Measurements from ENCODE around the gene UBN1. TPM values are rescaled to one million over a fixed set of nuclear protein-coding genes. Genes with fewer than 3 reads are reported as not detected.

The UBN1 gene
- total RNA-seq, 1 donor, result 37.7 TPM

DNA sequence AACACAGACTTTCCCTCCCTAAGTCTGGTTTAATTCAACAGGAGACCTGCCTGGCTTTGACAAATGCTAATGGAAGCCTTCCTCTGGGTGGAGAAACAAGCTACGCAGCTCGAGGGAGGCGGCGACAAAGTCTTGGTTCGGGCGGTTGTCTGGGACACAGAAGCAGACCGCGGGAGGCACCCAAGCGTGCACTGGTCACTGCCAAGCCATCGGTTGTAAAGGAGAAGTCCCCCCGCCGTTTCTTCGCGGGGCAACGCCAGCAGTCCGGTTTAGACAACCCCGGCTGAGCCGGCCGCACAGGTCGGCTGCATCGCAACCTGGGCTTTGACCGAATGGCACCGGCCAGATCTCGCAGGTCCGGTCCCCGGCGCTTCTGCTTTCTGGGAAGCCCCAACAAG lies 779 bp upstream of the UBN1 start:
- TF ChIP-seq, protein P1, sequence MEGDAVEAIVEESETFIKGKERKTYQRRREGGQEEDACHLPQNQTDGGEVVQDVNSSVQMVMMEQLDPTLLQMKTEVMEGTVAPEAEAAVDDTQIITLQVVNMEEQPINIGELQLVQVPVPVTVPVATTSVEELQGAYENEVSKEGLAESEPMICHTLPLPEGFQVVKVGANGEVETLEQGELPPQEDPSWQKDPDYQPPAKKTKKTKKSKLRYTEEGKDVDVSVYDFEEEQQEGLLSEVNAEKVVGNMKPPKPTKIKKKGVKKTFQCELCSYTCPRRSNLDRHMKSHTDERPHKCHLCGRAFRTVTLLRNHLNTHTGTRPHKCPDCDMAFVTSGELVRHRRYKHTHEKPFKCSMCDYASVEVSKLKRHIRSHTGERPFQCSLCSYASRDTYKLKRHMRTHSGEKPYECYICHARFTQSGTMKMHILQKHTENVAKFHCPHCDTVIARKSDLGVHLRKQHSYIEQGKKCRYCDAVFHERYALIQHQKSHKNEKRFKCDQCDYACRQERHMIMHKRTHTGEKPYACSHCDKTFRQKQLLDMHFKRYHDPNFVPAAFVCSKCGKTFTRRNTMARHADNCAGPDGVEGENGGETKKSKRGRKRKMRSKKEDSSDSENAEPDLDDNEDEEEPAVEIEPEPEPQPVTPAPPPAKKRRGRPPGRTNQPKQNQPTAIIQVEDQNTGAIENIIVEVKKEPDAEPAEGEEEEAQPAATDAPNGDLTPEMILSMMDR (IDR thresholded peaks at IDR 0.05; ENCODE audit: insufficient read depth, low read length), result no peak
- peak overlapping the region; percentile 83 for H3K4me3 ChIP-seq (ENCODE audit: low read depth, low read length)
- peak; percentile 51 for DNase-seq (ENCODE audit: low read depth)

DNA sequence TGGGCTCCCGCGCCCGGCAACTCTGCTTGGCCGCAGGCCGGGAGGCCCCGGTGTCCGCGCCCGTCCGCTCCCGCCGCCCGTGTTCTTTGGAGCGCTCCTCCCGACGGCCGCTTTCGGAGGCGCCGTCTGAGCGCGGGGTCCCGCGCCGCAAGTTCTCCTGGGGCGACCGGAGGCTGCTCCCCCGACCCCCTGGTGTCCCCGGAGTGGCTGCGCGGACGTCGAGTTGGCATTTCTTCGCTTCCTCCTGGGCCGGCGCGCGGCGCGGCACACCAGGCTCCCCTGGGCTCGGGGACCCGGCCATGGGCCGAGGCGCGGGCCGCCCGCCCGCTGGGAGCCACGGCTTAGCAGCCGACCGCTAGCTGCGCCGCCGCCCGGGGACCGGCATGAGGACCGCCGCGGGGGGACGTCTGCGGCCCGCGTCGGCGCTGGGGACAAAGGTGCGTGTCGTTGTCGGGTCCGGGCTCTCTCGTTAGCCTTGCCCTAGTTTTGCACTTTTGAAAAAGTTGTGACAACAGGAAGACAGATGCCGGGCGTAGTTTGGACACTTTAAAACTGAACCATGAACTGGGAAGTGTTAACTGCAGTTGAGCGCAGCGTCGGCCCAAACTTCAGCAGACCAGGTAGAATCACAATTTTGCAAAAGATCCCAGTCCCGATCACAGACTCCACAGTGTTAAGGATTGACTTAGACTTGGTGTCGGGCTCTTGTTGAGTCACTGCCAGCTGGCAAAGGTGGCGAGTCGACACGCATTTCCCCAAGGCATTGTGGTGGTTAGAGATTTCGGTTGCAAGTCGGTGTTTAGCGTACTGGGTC lies 700 bp downstream of the UBN1 start:
- H3K4me3 ChIP-seq (ENCODE audit: low read depth, low read length), result peak overlapping the region; percentile 71
- DNase-seq (ENCODE audit: low read depth), result peak; percentile 76
- TF ChIP-seq, protein P1 (IDR thresholded peaks at IDR 0.05; ENCODE audit: insufficient read depth, low read length), result no peak

GRCh38 chr16:4850211-4850610 lies 2.9 kb downstream of the UBN1 start:
- peak; percentile 32 for DNase-seq (ENCODE audit: low read depth)
- H3K4me3 ChIP-seq (ENCODE audit: low read depth, low read length), result peak overlapping the region; percentile 63
- TF ChIP-seq, protein P1 (IDR thresholded peaks at IDR 0.05; ENCODE audit: insufficient read depth, low read length), result no peak

DNA sequence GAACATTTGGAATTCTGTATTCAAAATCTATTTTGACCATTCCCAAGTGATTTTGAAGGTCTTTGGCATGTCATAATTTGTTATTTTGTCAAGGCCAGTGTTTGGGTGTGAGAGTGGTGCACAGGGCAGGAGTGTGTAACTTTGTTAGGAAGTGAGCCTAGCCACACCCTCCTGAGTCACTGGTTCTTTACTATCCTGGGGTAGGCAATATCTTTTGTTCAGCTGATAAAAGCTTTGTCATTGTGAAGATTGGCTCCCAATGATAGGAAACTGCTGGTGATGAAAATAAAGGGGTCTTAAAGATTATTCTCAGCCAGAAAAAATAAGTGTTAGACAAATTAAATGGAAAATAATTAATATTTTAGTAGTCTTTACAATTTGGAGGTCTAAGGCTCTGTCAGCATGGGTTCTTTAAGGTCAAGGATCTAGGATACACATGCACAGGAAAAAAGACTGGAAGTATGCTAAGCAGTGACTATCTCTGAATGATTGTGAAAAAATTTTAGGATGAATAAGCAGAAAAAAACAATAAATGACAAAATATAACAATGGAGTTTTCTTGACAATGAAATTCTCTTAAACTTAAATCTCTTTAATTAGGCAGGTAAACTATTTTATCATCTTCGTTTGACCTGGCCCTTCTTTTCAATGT lies 5.1 kb downstream of the UBN1 start:
- TF ChIP-seq, protein P1 (IDR thresholded peaks at IDR 0.05; ENCODE audit: insufficient read depth, low read length), result no peak
- peak; percentile 68 for DNase-seq (ENCODE audit: low read depth)
- H3K4me3 ChIP-seq (ENCODE audit: low read depth, low read length), result no peak overlapping the region

- TF ChIP-seq, protein P1 (IDR thresholded peaks at IDR 0.05; ENCODE audit: insufficient read depth, low read length), result no peak
- H3K4me3 ChIP-seq (ENCODE audit: low read depth, low read length), result no peak overlapping the region
- DNase-seq (ENCODE audit: low read depth), result no peak
Measured at GRCh38 chr16:4855371-4855770, 8.1 kb downstream of the UBN1 start.

DNA sequence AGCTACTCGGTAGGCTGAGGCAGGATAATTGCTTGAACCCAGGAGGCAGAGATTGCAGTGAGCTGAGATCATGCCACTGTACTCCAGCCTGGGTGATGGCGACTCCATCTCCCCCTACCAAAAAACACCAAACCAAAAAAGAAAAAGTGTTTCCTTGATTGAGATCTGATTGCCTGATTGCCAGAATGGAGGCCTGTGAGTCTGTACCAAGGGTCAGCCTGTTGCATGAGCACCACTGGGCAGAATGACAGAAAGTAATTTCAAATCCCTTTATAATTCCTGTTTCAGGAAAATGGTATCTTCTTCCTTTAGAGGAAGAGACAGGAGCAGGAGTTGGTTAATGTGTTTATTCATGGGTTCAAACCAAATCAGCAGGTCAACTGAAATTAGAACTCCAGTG lies 8.5 kb downstream of the UBN1 start:
- TF ChIP-seq, protein P1 (IDR thresholded peaks at IDR 0.05; ENCODE audit: insufficient read depth, low read length), result no peak
- no peak overlapping the region for H3K4me3 ChIP-seq (ENCODE audit: low read depth, low read length)
- DNase-seq (ENCODE audit: low read depth), result no peak
